ENCODE measurements around the gene NACC2. TPM values are rescaled to one million over a fixed set of nuclear protein-coding genes. Genes with fewer than 3 reads are reported as not detected.

NACC2 gene, protein sequence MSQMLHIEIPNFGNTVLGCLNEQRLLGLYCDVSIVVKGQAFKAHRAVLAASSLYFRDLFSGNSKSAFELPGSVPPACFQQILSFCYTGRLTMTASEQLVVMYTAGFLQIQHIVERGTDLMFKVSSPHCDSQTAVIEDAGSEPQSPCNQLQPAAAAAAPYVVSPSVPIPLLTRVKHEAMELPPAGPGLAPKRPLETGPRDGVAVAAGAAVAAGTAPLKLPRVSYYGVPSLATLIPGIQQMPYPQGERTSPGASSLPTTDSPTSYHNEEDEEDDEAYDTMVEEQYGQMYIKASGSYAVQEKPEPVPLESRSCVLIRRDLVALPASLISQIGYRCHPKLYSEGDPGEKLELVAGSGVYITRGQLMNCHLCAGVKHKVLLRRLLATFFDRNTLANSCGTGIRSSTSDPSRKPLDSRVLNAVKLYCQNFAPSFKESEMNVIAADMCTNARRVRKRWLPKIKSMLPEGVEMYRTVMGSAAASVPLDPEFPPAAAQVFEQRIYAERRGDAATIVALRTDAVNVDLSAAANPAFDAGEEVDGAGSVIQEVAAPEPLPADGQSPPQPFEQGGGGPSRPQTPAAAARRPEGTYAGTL
- 24.2 and 28.3 TPM in 2 replicates for total RNA-seq (2014; rRNA removed; shearing (Covaris generic))
- 16.1 and 18.1 TPM in 2 replicates for polyA plus RNA-seq (2015; cell fraction: cytosol; rRNA removed)
- polyA plus RNA-seq (2015; cell fraction: nucleus; rRNA removed), result 19.8 and 22.2 TPM in 2 replicates

DNA sequence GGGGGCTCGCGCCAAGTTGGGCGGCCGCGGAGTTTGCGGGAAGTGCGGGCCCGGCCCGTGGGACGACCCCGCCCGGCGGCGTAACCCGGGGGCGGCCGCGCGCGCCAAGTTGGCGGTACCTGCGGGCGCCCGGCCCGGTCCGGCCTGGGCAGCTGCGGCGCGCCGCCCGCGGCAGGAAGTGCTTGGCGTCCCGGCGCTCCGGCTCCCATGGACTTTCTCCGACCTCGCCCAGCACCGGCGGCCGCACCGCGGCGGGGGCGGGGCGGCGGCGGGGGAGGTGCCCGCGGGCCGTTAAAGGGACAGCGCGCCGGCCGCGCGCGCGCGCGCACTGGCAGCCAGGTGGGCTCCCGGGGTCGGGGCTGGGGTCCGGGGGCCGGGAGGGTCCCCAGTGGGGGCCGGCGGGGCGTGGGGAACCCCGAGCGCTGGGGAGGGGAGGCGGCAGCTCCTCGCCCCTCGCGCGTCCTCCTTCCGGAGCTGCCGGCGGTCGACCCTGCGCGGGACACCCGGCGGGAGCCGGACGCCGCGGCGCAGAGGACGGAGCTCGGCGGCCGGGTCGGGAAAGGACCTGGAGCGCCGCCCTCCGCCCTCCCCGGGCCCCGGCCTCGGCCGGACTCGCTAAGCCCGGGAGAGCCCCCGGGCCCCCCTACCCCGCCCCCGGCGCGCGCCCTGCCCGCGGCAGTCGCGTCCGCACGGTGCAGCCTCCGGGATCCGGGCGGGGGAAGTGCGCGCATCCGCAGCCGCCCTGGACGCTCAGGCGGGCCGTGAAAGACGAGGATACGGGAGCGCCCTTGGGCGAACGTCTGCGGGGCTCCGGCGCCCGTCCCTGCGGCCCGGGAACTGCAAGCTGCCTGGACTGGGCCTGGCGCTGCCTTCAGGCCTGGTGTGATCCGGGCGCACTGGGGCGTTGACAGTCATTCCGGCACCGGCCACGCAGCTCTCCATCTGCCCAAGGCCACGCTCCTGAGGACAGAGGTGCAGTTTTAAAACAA is at the start of gene NACC2:
Gene NACC2, minus strand, starts transcription at position 220 of the 989 bp plus-strand sequence. CDS start 44,768 bp downstream, outside the sequence.
- DNase-seq (ENCODE audit: low read depth), result no peak

GRCh38 chr9:136144450-136144849 is 49.4 kb upstream of the NACC2 start:
- no peak for DNase-seq (ENCODE audit: low read depth)

GRCh38 chr9:136143215-136144001 is 48.3 kb upstream of the NACC2 start:
- no peak for DNase-seq (ENCODE audit: low read depth)

GRCh38 chr9:136142859-136143214 is 47.7 kb upstream of the NACC2 start:
- DNase-seq (ENCODE audit: low read depth), result no peak

GRCh38 chr9:136142414-136142796 is 47.3 kb upstream of the NACC2 start:
- no peak for DNase-seq (ENCODE audit: low read depth)

- DNase-seq (ENCODE audit: low read depth), result no peak
Observed at GRCh38 chr9:136141682-136142413, 46.8 kb upstream of the NACC2 start.

GRCh38 chr9:136140966-136141365 is 45.9 kb upstream of the NACC2 start:
- DNase-seq (ENCODE audit: low read depth), result no peak

GRCh38 chr9:136140046-136140445 is 45.0 kb upstream of the NACC2 start:
- no peak for DNase-seq (ENCODE audit: low read depth)

DNA sequence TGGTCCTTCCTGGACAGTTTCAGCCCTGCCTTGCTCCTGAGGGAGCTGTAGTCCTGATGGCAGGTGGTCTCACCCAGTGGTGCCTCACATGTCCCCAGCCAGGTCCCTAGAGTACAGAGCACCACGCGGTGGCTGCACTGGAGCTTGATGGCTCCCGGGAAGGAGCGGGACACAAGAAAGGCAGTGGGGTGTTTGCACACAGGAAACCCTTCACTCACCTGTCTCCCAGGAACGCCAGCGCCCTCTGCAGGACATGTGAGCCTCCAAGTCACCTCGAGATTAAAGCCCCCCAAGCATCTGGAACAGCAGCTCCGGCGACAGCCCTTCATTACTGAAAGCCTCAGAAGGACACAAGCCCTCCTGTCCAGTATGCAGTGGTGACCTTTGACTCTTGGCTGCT is 43.5 kb upstream of the NACC2 start:
- DNase-seq (ENCODE audit: low read depth), result no peak

DNA sequence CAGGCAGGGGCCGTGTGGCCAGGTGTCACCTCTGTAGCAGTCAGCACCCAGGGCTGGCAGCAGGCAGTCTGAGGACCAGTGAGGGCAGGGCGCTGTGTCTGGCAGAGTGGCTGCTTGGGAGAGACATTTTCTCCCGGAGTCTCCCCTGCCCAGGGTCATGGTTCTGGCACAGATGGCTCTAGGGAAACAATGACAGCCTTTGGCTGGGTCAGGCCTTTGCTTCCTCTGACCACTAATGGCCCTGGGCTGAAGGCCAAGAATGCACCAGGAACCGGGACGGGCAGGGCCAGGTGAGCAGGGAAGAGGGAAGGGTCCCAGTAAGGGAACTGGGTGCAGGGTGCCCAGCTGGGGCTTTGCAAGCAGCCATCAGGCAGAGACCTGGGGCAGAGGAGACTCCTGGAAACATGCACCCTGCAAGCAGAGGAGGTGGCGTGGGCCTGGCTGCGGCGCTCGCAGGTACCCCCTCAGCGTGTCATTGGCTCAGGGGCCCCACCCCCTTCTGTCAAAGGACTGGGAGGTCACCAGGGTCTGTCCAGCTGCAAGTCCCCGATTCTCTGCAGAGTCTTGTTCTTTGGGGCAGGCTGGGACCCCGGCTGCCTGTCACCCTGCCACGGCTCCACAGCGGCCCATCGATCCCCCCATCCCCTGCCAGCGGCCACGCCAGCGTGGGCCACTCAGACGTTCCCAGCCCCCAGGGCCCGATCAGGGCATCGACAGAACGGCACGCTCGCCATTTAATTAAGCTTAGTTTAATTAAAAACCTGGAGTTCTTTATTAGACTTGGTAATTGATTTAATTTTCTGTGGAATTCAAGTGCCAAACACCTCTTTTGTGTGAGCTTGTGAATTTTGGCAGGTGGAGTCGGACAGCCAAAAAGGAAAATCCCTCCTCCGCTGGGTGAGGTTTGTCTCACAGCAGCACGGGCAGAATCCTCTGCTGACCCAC is 42.5 kb upstream of the NACC2 start:
- no peak for DNase-seq (ENCODE audit: low read depth)

- DNase-seq (ENCODE audit: low read depth), result no peak
Observed at GRCh38 chr9:136136127-136136925, 41.2 kb upstream of the NACC2 start.

- DNase-seq (ENCODE audit: low read depth), result no peak
Observed at GRCh38 chr9:136135326-136136126, 40.4 kb upstream of the NACC2 start.

GRCh38 chr9:136133959-136134484 is 38.9 kb upstream of the NACC2 start:
- no peak for DNase-seq (ENCODE audit: low read depth)

- DNase-seq (ENCODE audit: low read depth), result no peak
Observed at GRCh38 chr9:136133191-136133958, 38.3 kb upstream of the NACC2 start.

GRCh38 chr9:136132512-136133050 is 37.5 kb upstream of the NACC2 start:
- no peak for DNase-seq (ENCODE audit: low read depth)
